ENCODE data around the gene ENAH. TPM values are rescaled to one million over a fixed set of nuclear protein-coding genes. Genes with fewer than 3 reads are reported as not detected.

The ENAH gene
- total and polyA plus RNA-seq, 2 donors (not counting 1 experiment from before 2014, with no cell fraction given), result 1.3 to 1.6 TPM

DNA sequence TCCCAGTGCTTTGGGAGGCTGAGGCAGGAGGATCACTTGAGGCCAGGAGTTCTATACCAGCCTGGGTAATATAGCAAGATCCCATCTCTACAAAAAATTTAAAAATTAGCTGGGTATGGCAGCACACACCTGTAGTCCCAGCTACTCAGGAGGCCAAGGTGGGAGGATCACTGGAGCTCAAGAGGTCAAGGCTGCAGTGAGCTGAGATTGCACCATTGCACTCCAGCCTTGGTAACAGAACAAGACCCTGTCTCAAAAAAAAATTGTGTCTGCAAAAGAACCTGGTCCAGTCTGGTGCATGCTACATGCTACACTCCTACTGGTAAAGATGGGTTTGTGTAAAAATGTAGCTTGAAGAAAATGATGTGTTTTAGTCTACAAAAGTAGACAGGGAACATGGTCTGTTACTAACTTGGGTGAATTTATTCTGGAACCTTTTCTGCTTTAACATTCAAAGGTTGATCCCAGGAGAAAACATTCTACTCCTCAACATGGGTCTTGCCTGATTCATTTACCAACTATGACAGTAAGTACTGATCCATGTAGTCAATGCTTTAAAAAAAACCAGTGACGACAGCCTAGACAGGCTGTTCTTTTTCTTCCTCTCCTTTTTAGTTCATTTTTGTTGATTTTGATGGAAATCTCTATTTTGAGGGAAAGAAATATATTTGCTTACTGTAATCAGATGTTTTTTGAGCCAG lies 32.7 kb upstream of the ENAH start:
- TF ChIP-seq EZH2 (IDR thresholded peaks at IDR 0.05; ENCODE audit: borderline replicate concordance, insufficient read depth, low read depth, low read length, poor library complexity, severe bottlenecking), result no peak
- TF ChIP-seq, protein P1, sequence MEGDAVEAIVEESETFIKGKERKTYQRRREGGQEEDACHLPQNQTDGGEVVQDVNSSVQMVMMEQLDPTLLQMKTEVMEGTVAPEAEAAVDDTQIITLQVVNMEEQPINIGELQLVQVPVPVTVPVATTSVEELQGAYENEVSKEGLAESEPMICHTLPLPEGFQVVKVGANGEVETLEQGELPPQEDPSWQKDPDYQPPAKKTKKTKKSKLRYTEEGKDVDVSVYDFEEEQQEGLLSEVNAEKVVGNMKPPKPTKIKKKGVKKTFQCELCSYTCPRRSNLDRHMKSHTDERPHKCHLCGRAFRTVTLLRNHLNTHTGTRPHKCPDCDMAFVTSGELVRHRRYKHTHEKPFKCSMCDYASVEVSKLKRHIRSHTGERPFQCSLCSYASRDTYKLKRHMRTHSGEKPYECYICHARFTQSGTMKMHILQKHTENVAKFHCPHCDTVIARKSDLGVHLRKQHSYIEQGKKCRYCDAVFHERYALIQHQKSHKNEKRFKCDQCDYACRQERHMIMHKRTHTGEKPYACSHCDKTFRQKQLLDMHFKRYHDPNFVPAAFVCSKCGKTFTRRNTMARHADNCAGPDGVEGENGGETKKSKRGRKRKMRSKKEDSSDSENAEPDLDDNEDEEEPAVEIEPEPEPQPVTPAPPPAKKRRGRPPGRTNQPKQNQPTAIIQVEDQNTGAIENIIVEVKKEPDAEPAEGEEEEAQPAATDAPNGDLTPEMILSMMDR (IDR thresholded peaks at IDR 0.05), result no peak
- ATAC-seq (ENCODE audit: low read depth), result no peak
- Mint-ChIP-seq H3K4me3 (no peak overlapping the region), H3K4me1 (peaks cover 17% of the 10 kb centered on the region), H3K27ac (no peak overlapping the region), H3K27me3 (peaks cover 15% of the 10 kb centered on the region), H3K9me3 (ENCODE audit: insufficient read depth) (no peaks in the 10 kb centered on the region)
- no peaks in the 10 kb centered on the region for H3K79me2 ChIP-seq (ENCODE audit: control insufficient read depth, insufficient read depth, low read length)
- H3K9ac ChIP-seq (ENCODE audit: low read length), result no peak overlapping the region
- H4K20me1 ChIP-seq (ENCODE audit: control insufficient read depth, insufficient read depth, low read length, poor library complexity, severe bottlenecking), result no peaks in the 10 kb centered on the region
- intact Hi-C loops (cut with micrococcal nuclease), result no loop called here
- H3K4me3 ChIP-seq (ENCODE audit: control extremely low read depth in 1 of 5, extremely low read depth in 1 of 5, insufficient read depth in 1 of 5, low read depth in 2 of 5, low read length in 4 of 5), result no peak overlapping the region
- ChIA-PET POLR2A (interaction anchor here (0.5 kb wide), 1 partner anchor 37 kb away, joined by 10 read pairs; no protein-coding TSS in a partner anchor), CTCF (no interaction called here)
- H3K36me3 ChIP-seq (replicated peaks in 1 of 2; ENCODE audit: control extremely low read depth in 1 of 2, control insufficient read depth in 1 of 2, extremely low read depth in 1 of 2, insufficient read depth in 2 of 2, low read length in 1 of 2), result no peaks in the 10 kb centered on the region
- H3K27ac ChIP-seq (ENCODE audit: low read length in 2 of 2), result no peak overlapping the region
- H3K9me3 ChIP-seq (ENCODE audit: control extremely low read depth in 1 of 3, control insufficient read depth in 2 of 3, insufficient read depth in 1 of 3, low read length in 2 of 3), result no peaks in the 10 kb centered on the region
- DNase-seq, result no peak
- no CpG with 5 or more reads among the region's 1 CpG for WGBS (ENCODE audit: insufficient coverage)
- H3K4me2 ChIP-seq (replicated peaks; ENCODE audit: low read depth, low read length, poor library complexity, severe bottlenecking), result no peak overlapping the region
- H2AFZ ChIP-seq (ENCODE audit: insufficient read depth, low read depth, low read length, poor library complexity, severe bottlenecking), result no peak overlapping the region
- H3K27me3 ChIP-seq (replicated peaks in 1 of 4; ENCODE audit: control extremely low read depth in 1 of 4, control insufficient read depth in 3 of 4, insufficient read depth in 4 of 4, low read length in 3 of 4), result peaks cover 0 to 3% (median 0%) of the 10 kb centered on the region in 4 experiments
- peaks cover 9 to 12% of the 10 kb centered on the region in 2 donors for H3K4me1 ChIP-seq (ENCODE audit: control insufficient read depth in 2 of 2, insufficient read depth in 2 of 2, low read length in 2 of 2)

DNA sequence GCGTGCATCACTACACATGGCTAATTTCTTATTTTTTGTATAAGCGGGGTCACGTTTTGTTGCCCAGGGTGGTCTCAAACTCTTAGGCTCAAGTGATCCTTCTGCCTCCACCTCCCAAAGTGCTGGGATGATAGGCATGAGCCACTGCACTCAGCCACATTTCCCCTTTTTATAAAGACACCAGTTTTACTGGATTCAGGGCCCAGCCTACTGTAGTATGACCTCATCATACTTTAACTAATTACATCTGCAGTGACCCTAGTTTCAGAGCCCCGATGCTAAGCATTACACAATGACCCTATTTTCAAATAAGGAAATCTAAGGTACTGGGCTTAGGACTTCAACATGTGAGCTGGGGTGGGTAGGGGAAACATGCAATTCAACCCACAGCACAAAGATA lies 31.8 kb upstream of the ENAH start:
- H3K79me2 ChIP-seq (ENCODE audit: control insufficient read depth, insufficient read depth, low read length), result no peaks in the 10 kb centered on the region
- H3K27ac ChIP-seq (ENCODE audit: low read length in 2 of 2), result no peak overlapping the region
- H3K9ac ChIP-seq (ENCODE audit: low read length), result no peak overlapping the region
- Mint-ChIP-seq H3K9me3 (ENCODE audit: insufficient read depth) (no peaks in the 10 kb centered on the region), H3K4me3 (no peak overlapping the region), H3K27ac (no peak overlapping the region), H3K27me3 (peaks cover 22% of the 10 kb centered on the region), H3K4me1 (peaks cover 17% of the 10 kb centered on the region)
- ChIA-PET CTCF (no interaction called here), POLR2A (interaction anchor here (0.7 kb wide), 1 partner anchor 217 kb away, joined by 3 read pairs; no protein-coding TSS in a partner anchor)
- no peaks in the 10 kb centered on the region for H3K9me3 ChIP-seq (ENCODE audit: control extremely low read depth in 1 of 3, control insufficient read depth in 2 of 3, insufficient read depth in 1 of 3, low read length in 2 of 3)
- ATAC-seq (ENCODE audit: low read depth) (no peak), DNase-seq (no peak)
- peaks cover 0 to 3% (median 0%) of the 10 kb centered on the region in 4 experiments for H3K27me3 ChIP-seq (replicated peaks in 1 of 4; ENCODE audit: control extremely low read depth in 1 of 4, control insufficient read depth in 3 of 4, insufficient read depth in 4 of 4, low read length in 3 of 4)
- WGBS (ENCODE audit: insufficient coverage), result 96% methylated on average over 3 of the region's 4 CpGs
- H4K20me1 ChIP-seq (ENCODE audit: control insufficient read depth, insufficient read depth, low read length, poor library complexity, severe bottlenecking), result no peaks in the 10 kb centered on the region
- no peak overlapping the region for H3K4me2 ChIP-seq (replicated peaks; ENCODE audit: low read depth, low read length, poor library complexity, severe bottlenecking)
- no peaks in the 10 kb centered on the region for H3K36me3 ChIP-seq (replicated peaks in 1 of 2; ENCODE audit: control extremely low read depth in 1 of 2, control insufficient read depth in 1 of 2, extremely low read depth in 1 of 2, insufficient read depth in 2 of 2, low read length in 1 of 2)
- H2AFZ ChIP-seq (ENCODE audit: insufficient read depth, low read depth, low read length, poor library complexity, severe bottlenecking), result no peak overlapping the region
- no peak overlapping the region for H3K4me3 ChIP-seq (ENCODE audit: control extremely low read depth in 1 of 5, extremely low read depth in 1 of 5, insufficient read depth in 1 of 5, low read depth in 2 of 5, low read length in 4 of 5)
- TF ChIP-seq, protein P1 (IDR thresholded peaks at IDR 0.05), result no peak
- no peak for TF ChIP-seq EZH2 (IDR thresholded peaks at IDR 0.05; ENCODE audit: borderline replicate concordance, insufficient read depth, low read depth, low read length, poor library complexity, severe bottlenecking)
- peaks cover 9 to 12% of the 10 kb centered on the region in 2 donors for H3K4me1 ChIP-seq (ENCODE audit: control insufficient read depth in 2 of 2, insufficient read depth in 2 of 2, low read length in 2 of 2)
- intact Hi-C loops (cut with micrococcal nuclease), result no loop called here

All from B cell (primary cell).